Hepatocyte (in vitro differentiated cells): ENCODE data around the gene VAMP2.

Experiments used
- EZH2 ChIP-seq: fragments of 200-600 bp; sonication (generic); IDR thresholded peaks from 2 replicates; pipeline ENCODE4 v1.6.1; 2016; ENCODE audit warnings: antibody characterized with exemption, mild to moderate bottlenecking, borderline replicate concordance
- TF ChIP-seq, protein P1 (sequence below): fragments of 200-600 bp; sonication (generic); IDR thresholded peaks from 2 replicates; pipeline ENCODE4 v1.5.1; 2016; ENCODE audit warnings: antibody characterized with exemption, mild to moderate bottlenecking; ENCODE audit not compliant: poor library complexity

- TF ChIP-seq, protein P1, sequence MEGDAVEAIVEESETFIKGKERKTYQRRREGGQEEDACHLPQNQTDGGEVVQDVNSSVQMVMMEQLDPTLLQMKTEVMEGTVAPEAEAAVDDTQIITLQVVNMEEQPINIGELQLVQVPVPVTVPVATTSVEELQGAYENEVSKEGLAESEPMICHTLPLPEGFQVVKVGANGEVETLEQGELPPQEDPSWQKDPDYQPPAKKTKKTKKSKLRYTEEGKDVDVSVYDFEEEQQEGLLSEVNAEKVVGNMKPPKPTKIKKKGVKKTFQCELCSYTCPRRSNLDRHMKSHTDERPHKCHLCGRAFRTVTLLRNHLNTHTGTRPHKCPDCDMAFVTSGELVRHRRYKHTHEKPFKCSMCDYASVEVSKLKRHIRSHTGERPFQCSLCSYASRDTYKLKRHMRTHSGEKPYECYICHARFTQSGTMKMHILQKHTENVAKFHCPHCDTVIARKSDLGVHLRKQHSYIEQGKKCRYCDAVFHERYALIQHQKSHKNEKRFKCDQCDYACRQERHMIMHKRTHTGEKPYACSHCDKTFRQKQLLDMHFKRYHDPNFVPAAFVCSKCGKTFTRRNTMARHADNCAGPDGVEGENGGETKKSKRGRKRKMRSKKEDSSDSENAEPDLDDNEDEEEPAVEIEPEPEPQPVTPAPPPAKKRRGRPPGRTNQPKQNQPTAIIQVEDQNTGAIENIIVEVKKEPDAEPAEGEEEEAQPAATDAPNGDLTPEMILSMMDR = no peak
- TF ChIP-seq EZH2 = no peak
Observed at GRCh38 chr17:8190506-8190905, 27.8 kb upstream of the VAMP2 start.
